HepG2 (cell line): ENCODE data around the gene OGA. TPM values are rescaled to one million over a fixed set of nuclear protein-coding genes. Genes with fewer than 3 reads are reported as not detected.
A peak's percentile ranks its signal among the peaks of the same experiment; 100 is the strongest.

Source experiments
- ARNT ChIP-seq: fragments of 450-650 bp; IDR thresholded peaks from 2 replicates; pipeline ENCODE4 v1.6.1; 2017
- EEA1 ChIP-seq: sonication (generic); formaldehyde crosslinking; IDR thresholded peaks from 2 replicates; pipeline ENCODE4 v1.5.1; 2020; ENCODE audit warnings: mild to moderate bottlenecking, missing genetic modification reagents, borderline replicate concordance
- ETS1 ChIP-seq: sonication (generic); formaldehyde crosslinking; IDR thresholded peaks from 2 replicates; pipeline ENCODE4 v1.4.0; 2020; ENCODE audit warnings: missing genetic modification reagents
- GMEB2 ChIP-seq: IDR thresholded peaks from 2 replicates; pipeline ENCODE4 v1.6.1; 2016; ENCODE audit warnings: missing biosample characterization, missing genetic modification reagents, low read depth
- MYPOP ChIP-seq: sonication (generic); formaldehyde crosslinking; IDR thresholded peaks from 2 replicates; pipeline ENCODE4 v1.8.1; 2023; ENCODE audit warnings: mild to moderate bottlenecking, moderate library complexity, missing genetic modification reagents
- RAD21 ChIP-seq: fragments of 450-650 bp; formaldehyde crosslinking; IDR thresholded peaks from 2 replicates; pipeline ENCODE4 v1.5.0; 2020; ENCODE audit warnings: mild to moderate bottlenecking
- RXRA ChIP-seq: sonication (generic); formaldehyde crosslinking; IDR thresholded peaks from 2 replicates; pipeline ENCODE4 v1.5.1; 2020; ENCODE audit warnings: missing genetic modification reagents
- THAP11 ChIP-seq: IDR thresholded peaks from 2 replicates; pipeline ENCODE4 v1.6.1; 2016; ENCODE audit warnings: missing biosample characterization, missing genetic modification reagents
- TOE1 ChIP-seq: sonication (generic); formaldehyde crosslinking; IDR thresholded peaks from 2 replicates; pipeline ENCODE4 v1.4.0; 2020; ENCODE audit warnings: mild to moderate bottlenecking, missing genetic modification reagents
- XRCC5 ChIP-seq: fragments of 200-400 bp; formaldehyde crosslinking; optimal IDR thresholded peaks from 2 replicates; pipeline ENCODE3; 2017; ENCODE audit warnings: mild to moderate bottlenecking, low read length
- ZBTB40 ChIP-seq, 2 experiments: fragments of 450-650 bp in 1 of 2; sonication (generic) in 1 of 2; formaldehyde crosslinking in 1 of 2; IDR thresholded peaks; 2 replicates each; pipeline versions ENCODE4 v1.6.1 to v1.8.0; 2016 to 2022; ENCODE audit warnings: antibody characterized with exemption in 1 of 2, mild to moderate bottlenecking in 1 of 2, missing genetic modification reagents in 1 of 2
- ZNF546 ChIP-seq: sonication (generic); formaldehyde crosslinking; conservative IDR thresholded peaks from 2 replicates; pipeline ENCODE4 v1.8.1; 2023; ENCODE audit warnings: mild to moderate bottlenecking, missing genetic modification reagents
- polyA plus RNA-seq, 8 experiments: library from polyadenylated mRNA; depleted of rRNA in 3 of 8; stranded (reverse) in 7 of 8; unstranded in 1 of 8; fragments of >200 nt; fragmentation: Illumina TruSeq in 4 of 8; extraction: Trizol in 4 of 8; gene quantifications; 2 replicates each; pipeline versions ENCODE4 v1.2.1 to v1.2.3, GENCODE V29; 2011 to 2016; ENCODE audit warnings: low read depth in 4 of 8, missing spikeins in 1 of 8, mixed read lengths in 1 of 8; ENCODE audit not compliant: insufficient read depth in 1 of 8
- total RNA-seq, 5 experiments: library from RNA; depleted of rRNA; stranded (reverse); fragments of >200 nt; fragmentation: Illumina TruSeq; extraction: Trizol; gene quantifications; 2 replicates each; pipeline ENCODE4 v1.2.3, GENCODE V29; 2016; ENCODE audit warnings: low read depth in 1 of 5

Gene OGA
- total and polyA plus RNA-seq, 2 of the 13 experiments (the other 11 are each of a cell fraction or from before 2014, with no cell fraction given): 33.2 to 39.8 TPM

- no peak for TF ChIP-seq GMEB2 (CRISPR knock-in tag)
- TF ChIP-seq THAP11 (CRISPR knock-in tag): no peak
- TF ChIP-seq EEA1 (CRISPR knock-in tag): no peak
- TF ChIP-seq ARNT: no peak
- TF ChIP-seq ZNF546: no peak
- peak; percentile 82 for TF ChIP-seq RAD21 (CRISPR knock-in tag)
- TF ChIP-seq ETS1 (CRISPR knock-in tag): no peak
- no peak for TF ChIP-seq ZBTB40 (IDR thresholded peaks at IDR 0.05)
- no peak for TF ChIP-seq ZBTB40 (CRISPR knock-in tag; IDR thresholded peaks at IDR 0.05)
- peak; percentile 71 for TF ChIP-seq XRCC5
- 0 out of 2 replicates have a peak, but pooled peaks have one; percentile 11 for TF ChIP-seq RXRA (CRISPR knock-in tag)
- no peak for TF ChIP-seq MYPOP (CRISPR knock-in tag)
- no peak for TF ChIP-seq TOE1 (CRISPR knock-in tag)
Observed at GRCh38 chr10:101780818-101781654, 37.2 kb downstream of the OGA start (continued).
